KG1 (cell line): ENCODE data around the gene FAM9C.
"Not testable (repeated sequence)": the region's sequence is repeated elsewhere in the genome, so short reads cannot be mapped to it uniquely, and the experiment has no call there.

Experiments
- DNase-seq: peaks from one replicate; lab custom pipeline; 2025; lab: John Stamatoyannopoulos, UW

Gene FAM9C

DNA sequence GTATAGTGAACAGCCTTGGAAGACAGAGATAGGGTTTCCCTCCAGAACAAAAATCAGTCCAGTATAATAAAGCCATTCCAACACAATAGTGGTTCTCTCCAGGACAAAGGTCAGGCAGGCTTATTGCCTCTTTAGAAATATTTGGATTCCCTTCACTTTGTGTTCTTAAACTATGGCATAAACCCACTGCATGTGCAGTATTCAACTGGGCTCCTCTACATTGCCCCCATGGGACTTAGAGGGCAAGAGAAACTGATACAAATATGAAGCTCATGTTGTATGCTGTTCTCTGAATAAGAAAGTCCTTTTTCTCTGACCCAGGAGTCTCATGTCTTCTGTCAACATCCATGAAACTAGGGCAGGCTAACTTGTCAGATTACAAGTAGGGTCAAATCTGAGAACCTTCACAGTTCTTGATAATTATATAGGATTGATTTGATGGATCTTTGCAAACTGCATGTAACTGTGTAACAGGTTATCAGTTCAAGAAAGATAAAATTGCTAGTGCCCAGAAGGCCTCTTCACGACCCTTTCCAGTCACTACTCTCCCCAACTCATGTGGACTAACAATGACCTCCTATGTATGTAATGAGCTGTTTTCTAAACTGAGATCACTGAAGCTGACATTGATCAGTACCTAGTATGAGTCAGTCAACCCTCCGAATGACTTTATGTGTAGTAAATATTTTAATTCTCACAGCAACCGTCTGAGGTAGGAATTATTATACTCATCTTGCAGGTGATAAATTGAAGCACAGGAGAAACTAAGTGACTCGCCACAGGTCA lies 31.9 kb upstream of the FAM9C start:
- DNase-seq = no peak

- DNase-seq = no peak
These were observed 30.2 kb upstream of the FAM9C start for GRCh38 chrX:13074297-13075262.

DNA sequence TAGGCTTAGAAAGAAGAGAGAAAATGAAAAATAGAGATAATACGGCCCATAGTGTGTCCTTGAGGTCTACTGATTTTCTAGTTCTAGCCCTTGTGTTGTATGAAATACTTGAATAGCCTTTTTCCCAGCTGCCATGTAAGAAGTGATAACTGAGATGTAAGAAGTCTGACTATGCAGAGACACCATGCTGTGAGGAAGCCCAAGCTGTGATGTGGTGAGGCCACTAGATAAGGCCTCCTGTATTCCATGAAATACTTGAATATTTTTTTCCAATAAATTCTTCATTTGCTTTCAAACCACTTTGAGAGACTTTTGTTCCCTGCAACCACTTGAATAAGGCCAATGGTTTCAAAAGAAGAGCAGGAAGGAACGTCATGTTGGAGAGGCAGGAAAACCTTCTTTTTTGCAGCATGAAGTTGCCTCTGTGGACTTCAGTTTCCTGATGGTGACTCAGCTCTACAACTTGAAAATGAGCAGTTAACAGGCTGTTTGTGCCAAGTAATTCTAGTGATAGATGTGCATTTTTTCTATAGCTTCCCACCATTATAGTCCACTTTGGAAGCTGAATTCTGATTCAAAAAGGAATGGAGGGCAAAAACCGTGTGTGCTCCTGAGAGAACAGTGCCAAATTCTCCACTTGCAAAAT lies 25.5 kb upstream of the FAM9C start:
- DNase-seq = no peak

DNA sequence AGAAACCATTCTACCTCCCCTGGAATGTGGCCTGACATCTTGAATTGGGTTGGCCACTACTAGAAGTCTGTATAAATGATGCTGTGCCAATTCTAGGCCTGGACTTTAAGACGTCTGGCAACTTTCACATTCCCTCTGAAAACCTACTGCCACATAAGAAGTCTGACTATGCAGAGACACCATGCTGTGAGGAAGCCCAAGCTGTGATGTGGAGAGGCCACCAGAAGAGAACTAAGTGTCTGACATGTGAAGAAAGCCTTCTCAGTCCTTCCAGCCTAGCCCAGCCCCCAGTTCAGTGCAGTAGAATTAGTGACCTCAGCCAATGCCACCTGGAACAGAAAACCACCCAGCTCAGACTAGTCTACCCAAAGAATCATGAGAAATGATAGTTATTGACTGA lies 24.2 kb upstream of the FAM9C start:
- no peak for DNase-seq

DNA sequence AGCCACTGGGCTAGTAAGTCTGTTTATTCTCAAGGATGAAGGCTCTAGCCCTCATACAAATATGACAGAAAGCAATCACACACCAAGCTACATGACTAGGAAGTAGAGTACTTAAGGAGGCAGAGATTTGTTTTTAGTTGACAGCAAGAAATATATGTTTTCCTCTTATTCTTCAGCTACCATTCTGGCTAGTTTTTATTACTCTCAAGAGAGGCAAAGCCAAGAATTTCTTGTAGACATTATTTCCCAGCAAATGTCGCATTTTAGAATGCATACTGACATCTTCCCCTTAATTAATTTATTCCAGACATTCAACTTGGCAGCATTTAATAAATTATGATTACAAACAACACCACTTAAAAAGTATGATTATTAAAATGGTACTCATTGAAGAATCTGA lies 23.4 kb upstream of the FAM9C start:
- no peak for DNase-seq

DNA sequence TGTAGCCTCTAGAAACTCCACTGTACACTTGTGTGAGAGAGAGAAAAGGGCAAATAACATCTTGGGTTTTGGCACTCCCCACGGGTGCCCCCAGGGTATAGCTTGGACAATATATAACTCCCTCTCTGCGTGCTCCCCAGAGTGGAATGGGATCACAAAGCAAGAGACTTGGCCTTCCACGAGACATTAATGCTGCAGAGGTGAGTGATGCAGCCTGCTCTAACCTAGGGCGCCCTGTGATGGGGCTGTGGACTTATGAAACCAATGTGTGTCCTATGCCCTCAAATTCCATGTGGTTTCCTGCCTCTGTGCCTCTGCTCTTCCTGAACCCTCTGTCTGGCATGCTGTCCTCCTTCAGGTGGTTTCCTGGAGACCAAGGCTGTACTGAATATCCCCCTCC lies 22.0 kb upstream of the FAM9C start:
- no peak for DNase-seq

DNA sequence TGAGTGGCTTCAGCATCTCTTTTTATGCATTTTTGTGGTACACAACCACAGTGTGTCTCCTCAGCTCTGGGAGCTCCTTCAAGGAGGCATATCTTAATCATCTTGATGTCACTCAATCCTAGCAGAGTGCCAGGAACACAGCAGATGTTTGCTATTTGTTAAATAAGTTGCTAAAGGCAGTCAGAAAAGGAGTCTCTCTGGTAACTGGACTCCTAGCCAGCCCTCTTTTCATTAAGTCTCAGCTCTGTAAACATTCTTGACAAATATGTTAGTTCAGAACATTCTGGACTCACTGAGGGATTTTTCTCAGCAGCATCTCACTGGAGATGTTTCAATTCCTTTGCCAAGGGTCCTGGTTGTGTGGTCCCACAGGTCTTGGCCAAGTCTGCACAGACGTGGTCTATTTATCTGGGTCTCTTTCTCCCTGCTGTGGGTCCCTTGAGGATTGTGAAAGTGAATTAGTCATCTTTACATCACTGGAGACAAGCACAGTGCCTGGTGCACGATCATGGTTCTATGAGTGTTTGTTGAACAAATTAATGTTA lies 20.3 kb upstream of the FAM9C start:
- no peak for DNase-seq

- not testable (repeated sequence) for DNase-seq
These were observed 18.7 kb upstream of the FAM9C start for GRCh38 chrX:13063124-13063523.

- not testable (repeated sequence) for DNase-seq
These were observed 17.9 kb upstream of the FAM9C start for GRCh38 chrX:13062331-13062730.

DNA sequence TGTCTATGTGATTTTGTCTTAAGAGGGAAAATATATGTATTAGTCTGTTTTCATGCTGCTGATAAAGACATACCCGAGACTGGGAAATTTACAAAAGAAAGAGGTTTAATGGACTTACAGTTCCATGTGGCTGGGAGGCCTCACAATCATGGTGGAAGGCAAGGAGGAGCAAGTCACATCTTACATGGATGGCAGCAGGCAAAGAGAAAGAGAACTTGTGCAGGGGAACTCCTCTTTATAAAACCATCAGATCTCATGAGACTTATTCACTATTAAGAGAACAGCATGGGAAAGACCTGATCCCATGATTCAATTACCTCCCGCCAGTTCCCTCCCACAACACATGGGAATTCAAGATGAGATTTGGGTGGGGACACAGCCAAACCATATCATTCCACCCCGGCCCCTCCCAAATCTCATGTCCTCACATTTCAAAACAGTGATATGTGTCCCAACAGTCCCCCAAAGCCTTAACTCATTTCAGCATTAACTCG lies 16.8 kb upstream of the FAM9C start:
- DNase-seq = not testable (repeated sequence)

GRCh38 chrX:13059637-13060499 lies 15.4 kb upstream of the FAM9C start:
- no peak for DNase-seq

DNA sequence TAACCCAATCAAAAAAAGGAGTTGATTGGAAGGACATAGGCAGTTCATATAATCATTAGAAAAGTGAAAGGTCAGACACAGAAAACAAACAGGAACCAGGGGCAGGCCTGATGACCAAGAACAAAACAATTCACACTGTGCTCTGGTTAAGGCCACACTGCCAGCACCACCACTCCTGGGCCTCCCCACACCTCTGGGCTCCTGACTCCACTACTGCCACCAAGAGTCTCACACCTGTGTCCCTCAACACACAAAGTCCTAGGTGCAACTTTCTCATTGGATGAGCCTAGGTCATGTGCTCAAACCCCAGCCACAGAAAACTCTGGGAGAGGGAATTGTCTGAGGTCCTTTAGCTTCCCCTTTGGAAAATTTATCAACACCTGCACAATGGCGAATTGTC lies 11.1 kb upstream of the FAM9C start:
- no peak for DNase-seq

- no peak for DNase-seq
These were observed 8.8 kb upstream of the FAM9C start for GRCh38 chrX:13053171-13053570.

GRCh38 chrX:13051529-13052172 lies 7.2 kb upstream of the FAM9C start:
- no peak for DNase-seq

GRCh38 chrX:13051167-13051528 lies 6.7 kb upstream of the FAM9C start:
- no peak for DNase-seq

DNA sequence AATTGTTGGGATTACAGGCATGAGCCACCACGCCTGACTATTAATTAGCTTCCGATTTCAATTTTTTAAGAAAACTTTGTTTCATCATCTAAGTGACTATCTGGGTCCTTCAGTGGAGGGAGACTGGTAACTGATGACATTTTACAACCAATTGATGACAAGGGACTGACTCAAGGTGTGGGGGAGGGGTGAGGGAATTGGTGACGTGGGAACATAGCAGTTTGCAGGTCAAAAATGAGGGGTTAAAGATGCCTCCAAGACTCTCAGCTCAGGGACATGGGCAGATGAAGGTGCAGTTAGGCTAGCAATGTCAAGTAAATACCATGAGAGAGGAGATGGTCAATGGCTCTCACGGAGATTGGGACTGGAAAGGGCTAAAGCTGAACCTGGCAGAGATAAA lies 5.7 kb upstream of the FAM9C start:
- no peak for DNase-seq

- no peak for DNase-seq
These were observed 3.9 kb upstream of the FAM9C start for GRCh38 chrX:13048280-13048679.

DNA sequence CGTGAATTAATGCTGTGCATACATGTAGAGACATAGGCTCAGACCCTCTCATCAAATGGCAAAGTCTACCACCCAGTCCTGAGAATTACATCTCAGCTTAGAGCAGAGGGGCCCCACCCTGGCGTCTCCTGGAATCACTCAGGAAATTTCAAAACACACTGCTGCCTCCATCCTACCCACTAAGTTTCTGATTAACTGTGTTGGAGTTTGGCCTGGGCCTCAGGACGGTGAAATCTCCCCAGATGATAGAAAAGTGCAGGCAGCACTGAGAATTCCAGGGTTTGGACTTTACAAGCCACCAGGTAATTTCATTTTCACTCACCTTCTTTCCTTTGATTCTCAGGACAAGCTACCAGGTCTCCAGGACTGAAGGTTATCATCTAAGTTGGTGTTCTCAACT lies 3.3 kb upstream of the FAM9C start:
- DNase-seq = no peak

- DNase-seq = no peak
These were observed 1.9 kb upstream of the FAM9C start for GRCh38 chrX:13046141-13046855.

- no peak for DNase-seq
These were observed 482 bp downstream of the FAM9C start for GRCh38 chrX:13043938-13044337.
